ENCODE data around the gene SULF2.

The SULF2 gene

GRCh38 chr20:47708953-47709833, 76.1 kb downstream of the SULF2 start:
- no peak for DNase-seq

- DNase-seq, result no peak
Observed at GRCh38 chr20:47708140-47708807, 77.0 kb downstream of the SULF2 start.

- DNase-seq, result no peak
Observed at GRCh38 chr20:47706345-47706744, 78.9 kb downstream of the SULF2 start.

GRCh38 chr20:47705497-47705856, 79.8 kb downstream of the SULF2 start:
- no peak for DNase-seq

GRCh38 chr20:47704746-47705496, 80.4 kb downstream of the SULF2 start:
- no peak for DNase-seq

GRCh38 chr20:47703748-47704147, 81.5 kb downstream of the SULF2 start:
- DNase-seq, result no peak

- DNase-seq, result no peak
Observed at GRCh38 chr20:47701612-47702011, 83.7 kb downstream of the SULF2 start.

GRCh38 chr20:47700327-47700726, 85.0 kb downstream of the SULF2 start:
- no peak for DNase-seq

- no peak for DNase-seq
Observed at GRCh38 chr20:47699818-47700217, 85.5 kb downstream of the SULF2 start.

GRCh38 chr20:47698142-47698541, 87.1 kb downstream of the SULF2 start:
- no peak for DNase-seq

GRCh38 chr20:47696856-47697255, 88.4 kb downstream of the SULF2 start:
- DNase-seq, result no peak

GRCh38 chr20:47694021-47694818, 91.1 kb downstream of the SULF2 start:
- no peak for DNase-seq

- DNase-seq, result no peak
Observed at GRCh38 chr20:47691625-47692024, 93.7 kb downstream of the SULF2 start.

GRCh38 chr20:47689731-47690130, 95.5 kb downstream of the SULF2 start:
- DNase-seq, result no peak

GRCh38 chr20:47688385-47689381, 96.6 kb downstream of the SULF2 start:
- DNase-seq, result no peak

- no peak for DNase-seq
Observed at GRCh38 chr20:47687095-47687987, 97.9 kb downstream of the SULF2 start.

GRCh38 chr20:47686545-47686944, 98.7 kb downstream of the SULF2 start:
- DNase-seq, result no peak

- DNase-seq, result no peak
Observed at GRCh38 chr20:47684306-47685080, 100.8 kb downstream of the SULF2 start.

GRCh38 chr20:47682916-47683315, 102.4 kb downstream of the SULF2 start:
- DNase-seq, result no peak

Data from activated CD8-positive, alpha-beta memory T cell treated with anti-CD3 and anti-CD28 coated beads, Interleukin-2, amount 50 U/mL, for 48 hours (primary cell).